IMR-90 (cell line): ENCODE data around the gene ALK. TPM values are rescaled to one million over a fixed set of nuclear protein-coding genes. Genes with fewer than 3 reads are reported as not detected.

ENCODE experiments used
- ATAC-seq: fragments of 200-7000 bp; cut with Tn5 transposase; 2 replicates; pipeline ENCODE4 v1.9.1; 2020; ENCODE audit warnings: low read depth, mild to moderate bottlenecking, moderate library complexity
- BruUV-seq: library from RNA; stranded (reverse); fragments of 400-500 nt; replicated peaks from 2 replicates; lab custom pipeline; 2021; lab: Mats Ljungman, UMichigan
- CTCF ChIA-PET: fragments of 300-600 bp; formaldehyde crosslinking; extraction: SDS; loops from one replicate; lab custom pipeline; 2021; ENCODE audit warnings: antibody characterized with exemption; lab: Yijun Ruan, JAX
- POLR2A ChIA-PET: fragments of 300-600 bp; sonication (Branson Sonifier 250); formaldehyde crosslinking; loops from one replicate; lab custom pipeline; 2022; ENCODE audit warnings: antibody characterized with exemption; ENCODE audit not compliant: unreplicated experiment; lab: Charles Lee
- DNase-seq: peaks from one replicate; pipeline ENCODE4 v3.0.0; 2013
- H2AFZ ChIP-seq: replicated peaks from 2 replicates; pipeline ENCODE3; 2013; ENCODE audit warnings: low read length, mild to moderate bottlenecking; ENCODE audit not compliant: poor library complexity
- H2AK5ac ChIP-seq: 2 replicates; pipeline ENCODE4 v1.6.1; 2013; ENCODE audit warnings: low read depth, low read length, inconsistent platforms
- H2AK9ac ChIP-seq: replicated peaks from 2 replicates; pipeline ENCODE3; 2013; ENCODE audit warnings: mild to moderate bottlenecking, low read depth, low read length, moderate library complexity; ENCODE audit not compliant: poor library complexity
- H2BK120ac ChIP-seq: 2 replicates; pipeline ENCODE4 v1.6.1; 2013; ENCODE audit warnings: low read depth, low read length, inconsistent platforms
- H2BK15ac ChIP-seq: 3 replicates; pipeline ENCODE4 v1.6.1; 2013; ENCODE audit warnings: low read depth, low read length, inconsistent platforms
- H2BK20ac ChIP-seq: 2 replicates; pipeline ENCODE4 v1.6.1; 2013; ENCODE audit warnings: low read depth, mild to moderate bottlenecking, inconsistent platforms, low read length, moderate library complexity
- H2BK5ac ChIP-seq: 2 replicates; pipeline ENCODE4 v1.6.1; 2013; ENCODE audit warnings: mild to moderate bottlenecking, low read depth, low read length, inconsistent platforms; ENCODE audit not compliant: poor library complexity, severe bottlenecking
- H3K14ac ChIP-seq: replicated peaks from 2 replicates; pipeline ENCODE4 v1.6.1; 2013; ENCODE audit warnings: low read depth, low read length, inconsistent platforms
- H3K18ac ChIP-seq: 2 replicates; pipeline ENCODE4 v1.6.1; 2013; ENCODE audit warnings: low read depth, low read length, control low read depth
- H3K23ac ChIP-seq: 2 replicates; pipeline ENCODE4 v1.6.1; 2013; ENCODE audit warnings: low read depth, low read length, inconsistent platforms
- H3K27ac ChIP-seq: 2 replicates; pipeline ENCODE4 v1.5.1; 2013; ENCODE audit warnings: mild to moderate bottlenecking, control low read depth, low read length; ENCODE audit not compliant: insufficient read depth
- H3K27me3 ChIP-seq: 2 replicates; pipeline ENCODE4 v1.6.1; 2013; ENCODE audit warnings: low read length; ENCODE audit not compliant: control insufficient read depth, insufficient read depth
- H3K36me3 ChIP-seq: 2 replicates; pipeline ENCODE4 v1.6.1; 2013; ENCODE audit warnings: low read length, mixed read lengths; ENCODE audit not compliant: control insufficient read depth, insufficient read depth
- H3K4ac ChIP-seq: 2 replicates; pipeline ENCODE4 v1.6.1; 2013; ENCODE audit warnings: low read depth, low read length, inconsistent platforms
- H3K4me1 ChIP-seq: 2 replicates; pipeline ENCODE4 v1.6.1; 2013; ENCODE audit warnings: low read length, mixed read lengths; ENCODE audit not compliant: control insufficient read depth, insufficient read depth
- H3K4me2 ChIP-seq: 2 replicates; pipeline ENCODE4 v1.6.1; 2013; ENCODE audit warnings: low read depth, mild to moderate bottlenecking, control low read depth, low read length, moderate library complexity
- H3K4me3 ChIP-seq: 2 replicates; pipeline ENCODE4 v1.5.1; 2013; ENCODE audit warnings: low read depth, mild to moderate bottlenecking, control low read depth, low read length, moderate library complexity; ENCODE audit not compliant: insufficient read depth
- H3K56ac ChIP-seq: 2 replicates; pipeline ENCODE4 v1.6.1; 2013; ENCODE audit warnings: low read length, inconsistent platforms; ENCODE audit not compliant: insufficient read depth; ENCODE audit errors: extremely low read depth
- H3K79me1 ChIP-seq, 2 experiments: 2 replicates each; pipeline ENCODE4 v1.6.1; 2013; ENCODE audit warnings: low read length in 2 of 2, inconsistent platforms in 1 of 2, low read depth in 1 of 2
- H3K9ac ChIP-seq: 2 replicates; pipeline ENCODE4 v1.6.1; 2013; ENCODE audit warnings: low read depth, low read length, control low read depth
- H3K9me1 ChIP-seq: 2 replicates; pipeline ENCODE4 v1.6.1; 2013; ENCODE audit warnings: low read length, inconsistent platforms; ENCODE audit not compliant: insufficient read depth
- H3K9me3 ChIP-seq: 2 replicates; pipeline ENCODE4 v1.6.1; 2013; ENCODE audit warnings: low read length; ENCODE audit not compliant: control insufficient read depth, insufficient read depth
- H4K20me1 ChIP-seq: 2 replicates; pipeline ENCODE4 v1.6.1; 2013; ENCODE audit warnings: low read length, inconsistent platforms; ENCODE audit not compliant: insufficient read depth
- H4K5ac ChIP-seq: 2 replicates; pipeline ENCODE4 v1.6.1; 2013; ENCODE audit warnings: mild to moderate bottlenecking, low read depth, low read length, control low read depth
- H4K8ac ChIP-seq, 2 experiments: 2 replicates each; pipeline ENCODE4 v1.6.1; 2013; ENCODE audit warnings: low read depth in 2 of 2, low read length in 2 of 2, control low read depth in 1 of 2, inconsistent platforms in 1 of 2
- H4K91ac ChIP-seq: 2 replicates; pipeline ENCODE4 v1.6.1; 2013; ENCODE audit warnings: low read depth, low read length, inconsistent platforms; ENCODE audit not compliant: insufficient read depth
- BHLHE40 ChIP-seq: fragments of 150-350 bp; IDR thresholded peaks from 2 replicates; pipeline ENCODE4 v1.6.1; 2016; ENCODE audit warnings: mild to moderate bottlenecking, low read depth, low read length
- CEBPB ChIP-seq: IDR thresholded peaks from 2 replicates; pipeline ENCODE4 v1.6.1; 2012; ENCODE audit warnings: low read depth, low read length, improper control_type of control experiment
- WGBS, 2 experiments: methylation state at CpG; one replicate each; pipeline versions ENCODE4 v1.1.5 to v1.1.7; 2013; ENCODE audit warnings: missing lambda C conversion rate in 2 of 2; ENCODE audit not compliant: insufficient read length in 1 of 2; ENCODE audit errors: extremely low coverage in 2 of 2; 5-methylcytosine and 5-hydroxymethylcytosine counted together
- dilution Hi-C: fragments of 300-500 bp; cut with HindIII; formaldehyde crosslinking; loops from one replicate; pipeline ENCODE4 v1.14.3; 2018; ENCODE audit warnings: low sequenced_read_pairs; ENCODE audit not compliant: unreplicated experiment
- in situ Hi-C: fragments of 300-500 bp; cut with MboI; formaldehyde crosslinking; loops from 3 replicates; pipeline ENCODE4 v1.14.3; 2019; ENCODE audit warnings: low sequenced_read_pairs, inconsistent platforms, mixed read lengths
- intact Hi-C: fragments of 100-400 bp; cut with micrococcal nuclease; formaldehyde crosslinking; loops from 2 replicates; pipeline ENCODE4 v1.10.0; 2022
- polyA plus RNA-seq, 3 experiments: library from polyadenylated mRNA; depleted of rRNA; stranded (reverse); fragments of >200 nt; gene quantifications; 2 replicates each; pipeline ENCODE4 v1.2.3, GENCODE V29; 2012; ENCODE audit warnings: low replicate concordance in 1 of 3
- total RNA-seq: library from RNA; depleted of rRNA; stranded (reverse); fragments of >200 nt; gene quantifications from 2 replicates; pipeline ENCODE4 v1.2.3, GENCODE V29; 2012

Gene ALK
- total and polyA plus RNA-seq, 2 of the 4 experiments (the other 2 are of a cell fraction) = not detected

DNA sequence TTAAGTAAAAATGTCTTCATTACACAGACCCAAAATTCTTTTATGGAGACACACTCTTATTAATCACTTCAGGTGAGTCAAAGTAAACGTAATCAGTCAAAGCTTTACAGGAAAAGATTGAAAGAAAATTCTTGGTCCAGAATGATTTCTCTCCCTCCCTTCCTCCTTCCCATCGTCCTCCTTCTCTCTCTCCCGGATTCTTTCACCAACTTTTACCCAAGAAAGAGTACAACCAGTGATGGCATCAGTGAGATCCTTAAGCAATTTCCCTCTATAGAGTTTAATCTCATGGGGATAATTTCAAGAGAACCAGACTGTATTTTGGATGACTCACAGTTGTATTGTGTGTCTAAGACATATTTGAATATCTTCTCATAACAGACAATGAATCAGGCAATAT, 258.1 kb downstream of the ALK start:
- Histone ChIP-seq H3K9ac (no peak overlapping the region), H2AFZ (no peak overlapping the region), H4K20me1 (no peaks in the 10 kb centered on the region), H2AK5ac (no peak overlapping the region), H4K91ac (no peak overlapping the region), H3K14ac (no peak overlapping the region), H3K4me1 (no peaks in the 10 kb centered on the region), H3K79me1 (no peaks in the 10 kb centered on the region), H3K27me3 (no peaks in the 10 kb centered on the region), H2AK9ac (no peak overlapping the region), H2BK5ac (no peak overlapping the region), H3K4ac (no peak overlapping the region), H3K36me3 (no peaks in the 10 kb centered on the region), H3K4me3 (no peak overlapping the region), H2BK20ac (no peak overlapping the region), H3K23ac (no peak overlapping the region), H3K18ac (no peak overlapping the region), H4K5ac (no peak overlapping the region), H3K56ac (no peak overlapping the region), H3K9me1 (no peaks in the 10 kb centered on the region), H3K4me2 (no peak overlapping the region), H2BK120ac (no peak overlapping the region), H3K9me3 (no peaks in the 10 kb centered on the region), H3K27ac (no peak overlapping the region), H2BK15ac (no peak overlapping the region), H4K8ac (no peak overlapping the region)
- intact Hi-C loops = no loop called here
- DNase-seq = peak; percentile 70
- CTCF ChIA-PET = interaction anchor here (0.6 kb wide), 1 partner anchor 21 kb away, joined by 3 read pairs; no protein-coding TSS in a partner anchor
- BruUV-seq = no TSS peak
- no CpG with 5 or more reads among the region's 3 CpGs for WGBS, 2 experiments
- ATAC-seq = no peak
- peak; percentile 42; the same call in 1 of the 2 replicates for TF ChIP-seq CEBPB
- TF ChIP-seq BHLHE40 = no peak
- dilution Hi-C loops = no loop called here
- POLR2A ChIA-PET = no interaction called here
- in situ Hi-C loops = no loop called here
